SK-N-SH (cell line): ENCODE measurements around the gene CPPED1.

ENCODE experiments used
- CTCF ChIP-seq: fragments of 200-600 bp; sonication (generic); IDR thresholded peaks from 2 replicates; pipeline ENCODE4 v1.6.1; 2017; ENCODE audit warnings: antibody characterized with exemption, mild to moderate bottlenecking, moderate library complexity
- GABPA ChIP-seq: IDR thresholded peaks from 2 replicates; pipeline ENCODE4 v1.4.0; 2012; ENCODE audit warnings: low read depth, mild to moderate bottlenecking
- JUND ChIP-seq: IDR thresholded peaks from 2 replicates; pipeline ENCODE4 v1.4.0; 2012
- MAX ChIP-seq: IDR thresholded peaks from 2 replicates; pipeline ENCODE4 v1.4.0; 2012; ENCODE audit warnings: low read depth
- MXI1 ChIP-seq: IDR thresholded peaks from 2 replicates; pipeline ENCODE4 v1.6.1; 2012; ENCODE audit warnings: mild to moderate bottlenecking, low read depth, low read length, improper control_type of control experiment
- POLR2AphosphoS5 ChIP-seq: IDR thresholded peaks from 2 replicates; pipeline ENCODE4 v1.6.1; 2012; ENCODE audit warnings: low read depth, low read length
- RAD21 ChIP-seq: IDR thresholded peaks from 2 replicates; pipeline ENCODE4 v1.6.1; 2012; ENCODE audit warnings: mild to moderate bottlenecking, low read length
- REST ChIP-seq: IDR thresholded peaks from 2 replicates; pipeline ENCODE4 v1.6.1; 2012; ENCODE audit warnings: mild to moderate bottlenecking, low read depth, low read length, moderate library complexity
- SIN3A ChIP-seq: IDR thresholded peaks from 2 replicates; pipeline ENCODE4 v1.6.1; 2012; ENCODE audit warnings: low read depth, mild to moderate bottlenecking, low read length, moderate library complexity, borderline replicate concordance
- TAF1 ChIP-seq: IDR thresholded peaks from 2 replicates; pipeline ENCODE4 v1.6.1; 2012; ENCODE audit warnings: low read depth, mild to moderate bottlenecking, low read length, moderate library complexity, borderline replicate concordance
- TCF12 ChIP-seq: IDR thresholded peaks from 2 replicates; pipeline ENCODE4 v1.4.0; 2012
- YY1 ChIP-seq: IDR thresholded peaks from 2 replicates; pipeline ENCODE4 v1.4.0; 2012; ENCODE audit warnings: low read depth, mild to moderate bottlenecking

- TF ChIP-seq CTCF (no peak), REST (no peak), SIN3A (no peak), JUND (no peak), YY1 (no peak), POLR2AphosphoS5 (no peak), MXI1 (no peak), TAF1 (no peak), TCF12 (no peak), GABPA (no peak), MAX (no peak), RAD21 (no peak)
These were observed 23.2 kb downstream of the CPPED1 start for GRCh38 chr16:12780467-12780866.
